ENCODE results near the gene ARHGEF2. TPM values are rescaled to one million over a fixed set of nuclear protein-coding genes. Genes with fewer than 3 reads are reported as not detected.

ARHGEF2 gene
- total and polyA plus RNA-seq, 9 of the 15 experiments (the other 6 are each of a cell fraction or from before 2014, with no cell fraction given) = 7.1 to 162 (median 62.2) TPM

DNA sequence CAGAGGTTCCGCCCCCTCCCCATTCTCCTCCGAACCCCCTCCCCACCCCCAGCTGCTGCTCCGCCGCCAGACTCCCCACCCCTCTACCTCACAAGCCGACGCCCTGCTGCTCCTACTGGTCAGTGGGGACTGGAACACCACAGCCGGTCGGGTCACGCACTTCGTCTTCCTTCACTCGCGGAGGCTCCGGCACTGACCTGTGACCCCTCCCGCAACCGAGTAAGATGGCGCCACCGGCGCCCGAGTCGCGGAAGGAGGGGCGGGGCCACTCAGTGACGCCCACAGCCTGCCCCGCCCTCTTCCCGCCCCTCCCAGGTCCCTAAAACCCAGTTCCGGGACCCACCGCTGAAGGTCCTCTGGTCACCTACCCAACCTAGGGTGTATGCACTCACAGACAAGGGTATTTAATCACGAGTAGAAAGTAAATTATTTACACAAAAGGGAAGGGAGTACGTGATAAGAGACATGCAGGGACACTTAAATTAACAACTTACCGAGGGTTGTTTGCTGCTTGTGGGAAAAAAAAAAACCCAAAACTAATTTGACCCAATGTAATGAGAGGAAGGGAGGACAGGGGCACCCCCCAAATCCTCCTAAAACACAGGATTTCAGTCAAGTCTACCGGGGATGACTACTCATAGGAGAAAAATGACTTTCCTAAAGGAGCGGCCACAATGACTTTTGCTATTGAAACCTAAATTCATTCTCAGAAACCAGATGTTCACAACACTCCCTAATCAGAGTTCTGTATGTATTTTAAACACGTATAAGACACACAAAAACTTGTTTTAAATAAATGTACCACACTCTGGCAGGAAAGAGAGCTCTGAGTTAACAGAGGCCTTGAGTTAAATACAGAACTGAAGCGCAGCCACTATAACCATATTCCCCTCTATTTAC is 66.9 kb downstream of the ARHGEF2 start, which contains the start of gene RIT1 (continued):
- TF ChIP-seq, protein P1, sequence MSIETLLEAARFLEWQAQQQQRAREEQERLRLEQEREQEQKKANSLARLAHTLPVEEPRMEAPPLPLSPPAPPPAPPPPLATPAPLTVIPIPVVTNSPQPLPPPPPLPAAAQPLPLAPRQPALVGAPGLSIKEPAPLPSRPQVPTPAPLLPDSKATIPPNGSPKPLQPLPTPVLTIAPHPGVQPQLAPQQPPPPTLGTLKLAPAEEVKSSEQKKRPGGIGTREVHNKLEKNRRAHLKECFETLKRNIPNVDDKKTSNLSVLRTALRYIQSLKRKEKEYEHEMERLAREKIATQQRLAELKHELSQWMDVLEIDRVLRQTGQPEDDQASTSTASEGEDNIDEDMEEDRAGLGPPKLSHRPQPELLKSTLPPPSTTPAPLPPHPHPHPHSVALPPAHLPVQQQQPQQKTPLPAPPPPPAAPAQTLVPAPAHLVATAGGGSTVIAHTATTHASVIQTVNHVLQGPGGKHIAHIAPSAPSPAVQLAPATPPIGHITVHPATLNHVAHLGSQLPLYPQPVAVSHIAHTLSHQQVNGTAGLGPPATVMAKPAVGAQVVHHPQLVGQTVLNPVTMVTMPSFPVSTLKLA (conservative IDR thresholded peaks at IDR 0.05) = 0 out of 4 replicates have a peak, but pooled peaks of 1 of the 2 experiments have one; percentile 22
- TF ChIP-seq SMARCA4 (IDR thresholded peaks at IDR 0.05) (0 out of 2 replicates have a peak, but pooled peaks have one; percentile 25), SOX6 (IDR thresholded peaks at IDR 0.05) (peak; percentile 64), RB1 (IDR thresholded peaks at IDR 0.05; ENCODE audit: low read depth) (peak; percentile 69; the same call in 1 of the 2 replicates), STAT5A (IDR thresholded peaks at IDR 0.05; ENCODE audit: borderline replicate concordance, low read length) (0 out of 2 replicates have a peak, but pooled peaks have one; percentile 26), RBM15 (IDR thresholded peaks at IDR 0.05; ENCODE audit: insufficient read depth, low read length) (no peak), ILF3 (IDR thresholded peaks at IDR 0.05; ENCODE audit: borderline replicate concordance) (peak; percentile 17; the same call in 1 of the 2 replicates), CXXC5 (CRISPR knock-in tag; IDR thresholded peaks at IDR 0.05) (peak; percentile 80), MEIS2 (IDR thresholded peaks at IDR 0.05; ENCODE audit: partially characterized antibody) (peak; percentile 24), SAP30 (IDR thresholded peaks at IDR 0.05; ENCODE audit: borderline replicate concordance, insufficient read depth, low read depth, low read length, poor library complexity, severe bottlenecking) (no peak), ZNF77 (CRISPR knock-in tag; IDR thresholded peaks at IDR 0.05) (no peak), PML (IDR thresholded peaks at IDR 0.05; ENCODE audit: low read length) (peak; percentile 10; the same call in 1 of the 2 replicates), TCF15 (CRISPR knock-in tag; IDR thresholded peaks at IDR 0.05) (no peak)
- TF ChIP-seq, protein P2, sequence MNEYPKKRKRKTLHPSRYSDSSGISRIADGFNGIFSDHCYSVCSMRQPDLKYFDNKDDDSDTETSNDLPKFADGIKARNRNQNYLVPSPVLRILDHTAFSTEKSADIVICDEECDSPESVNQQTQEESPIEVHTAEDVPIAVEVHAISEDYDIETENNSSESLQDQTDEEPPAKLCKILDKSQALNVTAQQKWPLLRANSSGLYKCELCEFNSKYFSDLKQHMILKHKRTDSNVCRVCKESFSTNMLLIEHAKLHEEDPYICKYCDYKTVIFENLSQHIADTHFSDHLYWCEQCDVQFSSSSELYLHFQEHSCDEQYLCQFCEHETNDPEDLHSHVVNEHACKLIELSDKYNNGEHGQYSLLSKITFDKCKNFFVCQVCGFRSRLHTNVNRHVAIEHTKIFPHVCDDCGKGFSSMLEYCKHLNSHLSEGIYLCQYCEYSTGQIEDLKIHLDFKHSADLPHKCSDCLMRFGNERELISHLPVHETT (CRISPR knock-in tag; conservative IDR thresholded peaks at IDR 0.05 in 1 of 2, IDR thresholded peaks at IDR 0.05 in 1 of 2) = peak in 1 of 2 experiments; percentile 98; a peak in 2 of 4 replicates
- TF ChIP-seq, protein P3, sequence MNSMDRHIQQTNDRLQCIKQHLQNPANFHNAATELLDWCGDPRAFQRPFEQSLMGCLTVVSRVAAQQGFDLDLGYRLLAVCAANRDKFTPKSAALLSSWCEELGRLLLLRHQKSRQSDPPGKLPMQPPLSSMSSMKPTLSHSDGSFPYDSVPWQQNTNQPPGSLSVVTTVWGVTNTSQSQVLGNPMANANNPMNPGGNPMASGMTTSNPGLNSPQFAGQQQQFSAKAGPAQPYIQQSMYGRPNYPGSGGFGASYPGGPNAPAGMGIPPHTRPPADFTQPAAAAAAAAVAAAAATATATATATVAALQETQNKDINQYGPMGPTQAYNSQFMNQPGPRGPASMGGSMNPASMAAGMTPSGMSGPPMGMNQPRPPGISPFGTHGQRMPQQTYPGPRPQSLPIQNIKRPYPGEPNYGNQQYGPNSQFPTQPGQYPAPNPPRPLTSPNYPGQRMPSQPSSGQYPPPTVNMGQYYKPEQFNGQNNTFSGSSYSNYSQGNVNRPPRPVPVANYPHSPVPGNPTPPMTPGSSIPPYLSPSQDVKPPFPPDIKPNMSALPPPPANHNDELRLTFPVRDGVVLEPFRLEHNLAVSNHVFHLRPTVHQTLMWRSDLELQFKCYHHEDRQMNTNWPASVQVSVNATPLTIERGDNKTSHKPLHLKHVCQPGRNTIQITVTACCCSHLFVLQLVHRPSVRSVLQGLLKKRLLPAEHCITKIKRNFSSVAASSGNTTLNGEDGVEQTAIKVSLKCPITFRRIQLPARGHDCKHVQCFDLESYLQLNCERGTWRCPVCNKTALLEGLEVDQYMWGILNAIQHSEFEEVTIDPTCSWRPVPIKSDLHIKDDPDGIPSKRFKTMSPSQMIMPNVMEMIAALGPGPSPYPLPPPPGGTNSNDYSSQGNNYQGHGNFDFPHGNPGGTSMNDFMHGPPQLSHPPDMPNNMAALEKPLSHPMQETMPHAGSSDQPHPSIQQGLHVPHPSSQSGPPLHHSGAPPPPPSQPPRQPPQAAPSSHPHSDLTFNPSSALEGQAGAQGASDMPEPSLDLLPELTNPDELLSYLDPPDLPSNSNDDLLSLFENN (IDR thresholded peaks at IDR 0.05; ENCODE audit: low read depth in 2 of 2, low read length in 2 of 2) = 0 out of 4 replicates have a peak, but pooled peaks of 1 of the 2 experiments have one; percentile 16
- TF ChIP-seq, protein P4, sequence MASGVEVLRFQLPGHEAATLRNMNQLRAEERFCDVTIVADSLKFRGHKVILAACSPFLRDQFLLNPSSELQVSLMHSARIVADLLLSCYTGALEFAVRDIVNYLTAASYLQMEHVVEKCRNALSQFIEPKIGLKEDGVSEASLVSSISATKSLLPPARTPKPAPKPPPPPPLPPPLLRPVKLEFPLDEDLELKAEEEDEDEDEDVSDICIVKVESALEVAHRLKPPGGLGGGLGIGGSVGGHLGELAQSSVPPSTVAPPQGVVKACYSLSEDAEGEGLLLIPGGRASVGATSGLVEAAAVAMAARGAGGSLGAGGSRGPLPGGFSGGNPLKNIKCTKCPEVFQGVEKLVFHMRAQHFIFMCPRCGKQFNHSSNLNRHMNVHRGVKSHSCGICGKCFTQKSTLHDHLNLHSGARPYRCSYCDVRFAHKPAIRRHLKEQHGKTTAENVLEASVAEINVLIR (CRISPR knock-in tag; IDR thresholded peaks at IDR 0.05) = peak; percentile 28; the same call in 1 of the 2 replicates

Measured in K562 (cell line).